Measurements from ENCODE around the gene ARL14.

- TF ChIP-seq, protein P1, sequence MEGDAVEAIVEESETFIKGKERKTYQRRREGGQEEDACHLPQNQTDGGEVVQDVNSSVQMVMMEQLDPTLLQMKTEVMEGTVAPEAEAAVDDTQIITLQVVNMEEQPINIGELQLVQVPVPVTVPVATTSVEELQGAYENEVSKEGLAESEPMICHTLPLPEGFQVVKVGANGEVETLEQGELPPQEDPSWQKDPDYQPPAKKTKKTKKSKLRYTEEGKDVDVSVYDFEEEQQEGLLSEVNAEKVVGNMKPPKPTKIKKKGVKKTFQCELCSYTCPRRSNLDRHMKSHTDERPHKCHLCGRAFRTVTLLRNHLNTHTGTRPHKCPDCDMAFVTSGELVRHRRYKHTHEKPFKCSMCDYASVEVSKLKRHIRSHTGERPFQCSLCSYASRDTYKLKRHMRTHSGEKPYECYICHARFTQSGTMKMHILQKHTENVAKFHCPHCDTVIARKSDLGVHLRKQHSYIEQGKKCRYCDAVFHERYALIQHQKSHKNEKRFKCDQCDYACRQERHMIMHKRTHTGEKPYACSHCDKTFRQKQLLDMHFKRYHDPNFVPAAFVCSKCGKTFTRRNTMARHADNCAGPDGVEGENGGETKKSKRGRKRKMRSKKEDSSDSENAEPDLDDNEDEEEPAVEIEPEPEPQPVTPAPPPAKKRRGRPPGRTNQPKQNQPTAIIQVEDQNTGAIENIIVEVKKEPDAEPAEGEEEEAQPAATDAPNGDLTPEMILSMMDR (IDR thresholded peaks at IDR 0.05; ENCODE audit: insufficient read depth, low read depth, low read length) = no peak
- no peak for TF ChIP-seq EZH2 (IDR thresholded peaks at IDR 0.05; ENCODE audit: insufficient read depth, low read length)
Observed at GRCh38 chr3:160675566-160676124, 1.3 kb upstream of the ARL14 start.

All from astrocyte (in vitro differentiated cells and primary cell).